SH-SY5Y (cell line): Measurements from ENCODE around the gene RSPH1.

Source experiments
- GATA2 ChIP-seq: IDR thresholded peaks from 2 replicates; pipeline ENCODE4 v1.6.1; 2011; ENCODE audit warnings: mild to moderate bottlenecking, low read depth, low read length
- GATA3 ChIP-seq: IDR thresholded peaks from 2 replicates; pipeline ENCODE4 v1.6.1; 2011; ENCODE audit warnings: low read depth, mild to moderate bottlenecking, low read length, moderate library complexity

DNA sequence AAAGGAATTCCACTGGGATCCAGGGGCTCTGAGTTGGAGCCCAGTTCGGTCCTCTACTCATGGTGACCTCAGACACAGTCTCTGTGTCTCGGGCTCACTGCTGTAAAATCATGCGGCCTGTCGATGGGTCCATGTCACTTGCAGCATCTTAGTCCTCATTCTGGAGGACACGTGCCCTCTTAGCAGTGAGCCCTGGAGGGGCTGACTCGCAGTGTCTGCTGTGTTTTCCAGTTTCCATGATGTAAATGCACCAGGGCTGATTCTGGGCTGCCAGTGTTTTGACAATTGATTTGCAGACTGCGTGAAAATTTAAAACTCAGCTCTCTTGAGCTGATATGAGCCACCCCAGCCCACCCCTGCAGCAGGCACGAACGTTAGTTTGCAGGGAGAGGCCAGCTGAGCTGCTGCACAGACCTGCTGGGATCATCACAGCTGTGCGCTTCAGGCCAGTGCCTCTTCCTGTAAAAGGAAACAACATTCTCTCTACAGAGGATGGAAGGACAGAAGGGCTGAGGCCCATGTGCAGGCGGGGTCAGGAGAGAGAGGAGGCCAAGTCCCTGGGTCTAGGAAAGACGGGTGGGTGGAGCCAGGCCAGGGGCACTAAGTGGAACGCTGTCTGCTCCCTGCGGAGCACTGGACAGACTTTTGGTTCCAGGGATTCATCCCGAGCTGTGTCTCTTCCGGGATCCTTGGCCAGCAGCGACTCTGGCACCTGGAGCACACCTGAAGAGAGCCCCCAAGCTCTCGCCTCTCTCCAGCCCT is 42.6 kb downstream of the RSPH1 start:
- no peak for TF ChIP-seq GATA3
- no peak for TF ChIP-seq GATA2
